SK-N-MC (cell line): ENCODE results near the gene VMP1.

Experiments
- EZH2 ChIP-seq: fragments of 200-600 bp; sonication (generic); IDR thresholded peaks from one replicate; pipeline ENCODE4 v1.6.1; 2017; ENCODE audit warnings: antibody characterized with exemption
- POLR2AphosphoS5 ChIP-seq: IDR thresholded peaks from 2 replicates; pipeline ENCODE4 v1.6.1; 2012; ENCODE audit warnings: mild to moderate bottlenecking, low read depth, low read length, borderline replicate concordance

DNA sequence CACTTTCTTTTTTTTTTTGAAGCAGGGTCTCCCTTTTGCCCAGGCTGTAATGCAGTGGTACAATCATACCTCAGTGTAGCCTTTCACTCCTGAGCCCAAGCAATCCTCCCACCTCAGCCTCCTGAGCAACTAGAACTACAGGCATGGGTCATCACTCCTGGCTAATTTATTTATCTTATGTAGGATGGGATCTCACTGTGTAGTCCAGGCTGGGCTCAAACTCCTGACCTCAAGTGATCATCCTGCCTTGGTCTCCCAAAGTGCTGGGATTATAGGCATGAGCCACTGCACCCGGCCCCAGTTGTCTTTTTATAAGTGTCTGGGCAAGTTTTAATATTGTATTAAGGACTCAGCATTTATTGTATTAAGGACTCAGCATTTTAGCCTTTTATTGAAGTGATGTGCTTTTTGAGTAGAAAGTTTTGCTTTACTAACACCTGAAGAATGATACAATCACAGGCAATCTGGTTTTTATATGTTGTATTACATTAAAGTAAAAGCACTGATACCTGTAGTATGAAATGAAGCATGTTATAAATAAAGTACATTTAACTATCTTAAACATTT is 22.9 kb downstream of the VMP1 start:
- TF ChIP-seq POLR2AphosphoS5 (no peak), EZH2 (no peak)
